Measurements from ENCODE around the gene ROBO1. TPM values are rescaled to one million over a fixed set of nuclear protein-coding genes. Genes with fewer than 3 reads are reported as not detected.

ROBO1 gene
- total RNA-seq, 2 donors from 2014 or later: 7.6 to 19.7 TPM

DNA sequence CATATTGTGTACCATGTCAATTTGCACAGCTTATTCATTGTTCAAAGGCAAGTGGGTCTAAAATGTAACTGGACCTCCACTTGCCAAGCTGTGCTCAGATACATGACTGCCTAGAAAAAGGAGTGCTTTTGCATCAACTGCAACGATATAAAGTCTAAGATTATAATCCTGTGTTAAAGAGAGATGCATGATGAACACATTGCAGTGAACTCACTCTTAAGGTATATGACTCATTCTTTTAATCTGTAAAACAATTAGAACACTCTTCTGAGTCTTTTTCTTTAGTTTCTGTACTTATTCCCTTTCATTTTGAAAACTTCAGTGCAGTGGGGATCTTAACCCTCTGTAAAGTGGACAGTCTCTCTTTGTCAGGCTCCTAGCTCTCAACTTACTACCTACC is 982.8 kb downstream of the ROBO1 start:
- no peaks in the 10 kb centered on the region for H3K9me3 ChIP-seq
- H3K27me3 ChIP-seq: no peaks in the 10 kb centered on the region
- no peak overlapping the region for H3K27ac ChIP-seq
- H3K36me3 ChIP-seq: no peaks in the 10 kb centered on the region
- H3K4me3 ChIP-seq: no peak overlapping the region
- TF ChIP-seq, protein P1, sequence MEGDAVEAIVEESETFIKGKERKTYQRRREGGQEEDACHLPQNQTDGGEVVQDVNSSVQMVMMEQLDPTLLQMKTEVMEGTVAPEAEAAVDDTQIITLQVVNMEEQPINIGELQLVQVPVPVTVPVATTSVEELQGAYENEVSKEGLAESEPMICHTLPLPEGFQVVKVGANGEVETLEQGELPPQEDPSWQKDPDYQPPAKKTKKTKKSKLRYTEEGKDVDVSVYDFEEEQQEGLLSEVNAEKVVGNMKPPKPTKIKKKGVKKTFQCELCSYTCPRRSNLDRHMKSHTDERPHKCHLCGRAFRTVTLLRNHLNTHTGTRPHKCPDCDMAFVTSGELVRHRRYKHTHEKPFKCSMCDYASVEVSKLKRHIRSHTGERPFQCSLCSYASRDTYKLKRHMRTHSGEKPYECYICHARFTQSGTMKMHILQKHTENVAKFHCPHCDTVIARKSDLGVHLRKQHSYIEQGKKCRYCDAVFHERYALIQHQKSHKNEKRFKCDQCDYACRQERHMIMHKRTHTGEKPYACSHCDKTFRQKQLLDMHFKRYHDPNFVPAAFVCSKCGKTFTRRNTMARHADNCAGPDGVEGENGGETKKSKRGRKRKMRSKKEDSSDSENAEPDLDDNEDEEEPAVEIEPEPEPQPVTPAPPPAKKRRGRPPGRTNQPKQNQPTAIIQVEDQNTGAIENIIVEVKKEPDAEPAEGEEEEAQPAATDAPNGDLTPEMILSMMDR (IDR thresholded peaks at IDR 0.05): no peak
- no peak for DNase-seq (ENCODE audit: low spot score)
- no peaks in the 10 kb centered on the region for H3K4me1 ChIP-seq

DNA sequence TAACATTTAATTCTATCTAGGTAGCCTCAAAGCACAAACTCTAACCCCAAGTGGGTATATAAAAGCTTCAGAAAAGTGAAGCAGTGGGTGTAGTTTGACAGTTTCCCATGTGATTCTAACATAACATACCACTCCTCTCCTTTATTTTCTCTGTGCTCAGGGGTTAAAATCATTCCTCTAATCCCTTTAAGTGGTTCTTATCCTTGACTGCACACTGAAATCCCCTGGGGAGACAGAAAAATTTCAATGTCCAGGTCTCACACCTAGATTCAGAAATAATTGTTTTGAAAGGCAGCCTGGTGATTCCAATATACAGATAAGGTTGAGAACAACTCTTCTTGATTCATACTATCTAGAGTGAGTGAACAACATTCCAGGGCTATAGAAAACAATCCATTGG is 986.4 kb downstream of the ROBO1 start:
- Histone ChIP-seq H3K27me3 (no peaks in the 10 kb centered on the region), H3K9me3 (no peaks in the 10 kb centered on the region), H3K4me3 (no peak overlapping the region), H3K36me3 (no peaks in the 10 kb centered on the region), H3K4me1 (no peaks in the 10 kb centered on the region), H3K27ac (no peak overlapping the region)
- DNase-seq (ENCODE audit: low spot score): no peak
- TF ChIP-seq, protein P1 (IDR thresholded peaks at IDR 0.05): no peak

DNA sequence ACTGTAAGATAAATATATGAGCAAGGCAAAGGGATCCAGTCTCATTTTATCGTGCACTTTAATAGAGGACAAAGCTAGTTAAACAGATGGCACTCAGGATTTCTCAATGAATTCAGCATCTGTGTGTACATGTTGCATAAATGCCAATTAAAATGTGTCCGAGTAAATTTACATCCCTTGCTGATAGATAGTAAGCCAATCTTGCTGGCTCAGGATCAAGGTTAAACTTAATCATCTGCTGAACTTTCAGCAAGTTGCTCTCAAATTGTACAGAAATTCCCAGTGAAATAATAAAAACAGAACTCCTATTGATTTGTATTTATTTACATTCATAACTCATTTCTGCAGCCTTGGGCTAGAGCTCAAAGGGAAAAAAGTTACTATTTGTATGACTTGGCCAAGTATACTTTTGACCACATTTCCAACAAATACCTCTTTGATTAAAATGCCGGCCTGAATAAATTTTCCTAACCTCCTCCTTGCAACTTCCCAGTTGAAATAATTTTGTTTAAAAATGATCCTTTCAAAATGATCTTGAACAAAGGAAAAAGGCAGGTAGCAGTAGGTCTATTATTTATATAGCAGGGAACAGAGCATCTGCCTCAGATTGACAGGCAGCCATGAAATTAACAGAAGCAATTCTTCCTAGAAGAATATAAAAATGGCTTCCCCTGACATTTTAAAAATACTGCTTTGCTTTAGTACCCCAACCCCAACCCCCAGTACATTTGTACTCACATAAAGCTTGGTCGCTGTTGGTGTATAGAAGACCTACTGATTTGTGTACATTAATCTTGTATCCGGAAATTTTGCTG is 1001.9 kb downstream of the ROBO1 start:
- no peak overlapping the region for H3K27ac ChIP-seq
- TF ChIP-seq, protein P1 (IDR thresholded peaks at IDR 0.05): no peak
- no peaks in the 10 kb centered on the region for H3K36me3 ChIP-seq
- H3K4me1 ChIP-seq: no peaks in the 10 kb centered on the region
- no peak for DNase-seq (ENCODE audit: low spot score)
- no peaks in the 10 kb centered on the region for H3K27me3 ChIP-seq
- no peaks in the 10 kb centered on the region for H3K9me3 ChIP-seq
- no peak overlapping the region for H3K4me3 ChIP-seq

DNA sequence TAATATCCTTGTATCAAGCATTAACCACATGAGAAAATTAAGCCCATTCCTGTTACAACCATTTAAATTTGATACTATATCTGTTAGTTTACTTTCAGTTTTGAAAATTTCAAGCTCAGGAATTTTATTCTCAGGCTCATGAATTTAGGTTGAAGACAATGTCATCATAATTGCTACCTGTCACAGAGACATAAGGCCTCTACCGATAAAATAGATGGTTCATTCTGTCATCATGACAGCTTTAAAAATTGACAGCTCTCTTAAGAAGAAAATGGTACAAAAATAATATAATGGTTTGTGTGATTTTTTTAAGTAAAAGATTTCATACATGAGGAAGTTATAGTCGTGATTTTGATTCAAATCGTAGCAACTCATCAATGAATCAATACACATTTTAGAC is 1003.2 kb downstream of the ROBO1 start:
- Histone ChIP-seq H3K27me3 (no peaks in the 10 kb centered on the region), H3K4me1 (no peaks in the 10 kb centered on the region), H3K36me3 (no peaks in the 10 kb centered on the region), H3K27ac (no peak overlapping the region), H3K4me3 (no peak overlapping the region), H3K9me3 (no peaks in the 10 kb centered on the region)
- no peak for DNase-seq (ENCODE audit: low spot score)
- TF ChIP-seq, protein P1 (IDR thresholded peaks at IDR 0.05): no peak

DNA sequence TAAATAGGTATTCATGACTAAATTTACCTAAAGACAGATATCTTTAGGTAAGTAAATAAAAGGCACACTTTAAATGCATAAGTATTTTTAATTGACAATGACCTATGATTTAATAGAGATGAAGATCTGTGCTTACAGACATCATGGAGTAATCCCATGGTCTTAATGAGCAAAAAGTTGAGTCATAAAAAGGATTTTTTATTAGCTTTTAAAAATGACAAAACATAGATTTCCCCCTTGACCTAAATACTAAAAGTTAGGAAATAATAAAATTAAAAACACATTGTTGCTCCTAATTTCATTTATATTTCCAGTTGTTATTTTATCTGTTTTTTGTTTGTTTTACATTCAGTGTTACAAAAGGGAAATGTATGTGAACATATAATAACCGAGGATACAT is 1005.7 kb downstream of the ROBO1 start:
- Histone ChIP-seq H3K27me3 (no peaks in the 10 kb centered on the region), H3K36me3 (no peaks in the 10 kb centered on the region), H3K27ac (no peak overlapping the region), H3K4me3 (no peak overlapping the region), H3K9me3 (no peaks in the 10 kb centered on the region), H3K4me1 (no peaks in the 10 kb centered on the region)
- TF ChIP-seq, protein P1 (IDR thresholded peaks at IDR 0.05): no peak
- no peak for DNase-seq (ENCODE audit: low spot score)

DNA sequence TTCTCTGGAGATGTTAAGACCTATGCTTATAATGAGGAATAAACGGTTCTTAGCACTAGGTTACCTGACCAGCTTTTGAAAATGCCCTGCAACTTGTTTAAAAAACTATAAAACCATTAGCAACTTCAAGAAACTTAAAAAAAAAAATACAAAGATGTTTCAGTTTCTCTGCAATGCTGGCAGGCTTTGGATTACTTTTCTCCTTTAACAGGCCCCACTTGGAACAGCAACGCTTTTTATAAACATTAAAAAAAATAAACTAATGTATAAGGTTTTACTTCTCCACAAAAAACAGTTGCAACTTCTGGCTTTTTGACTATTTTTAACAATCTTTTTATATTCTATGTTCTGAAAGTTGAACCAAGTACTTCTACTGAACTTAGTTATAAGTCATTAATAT is 1006.7 kb downstream of the ROBO1 start:
- no peaks in the 10 kb centered on the region for H3K36me3 ChIP-seq
- no peak overlapping the region for H3K27ac ChIP-seq
- H3K4me3 ChIP-seq: no peak overlapping the region
- H3K4me1 ChIP-seq: no peaks in the 10 kb centered on the region
- H3K9me3 ChIP-seq: no peaks in the 10 kb centered on the region
- H3K27me3 ChIP-seq: no peaks in the 10 kb centered on the region
- no peak for DNase-seq (ENCODE audit: low spot score)
- TF ChIP-seq, protein P1 (IDR thresholded peaks at IDR 0.05): no peak

Data from right atrium auricular region (tissue), 2 donors.